ENCODE measurements around the gene GRK5.

DNA sequence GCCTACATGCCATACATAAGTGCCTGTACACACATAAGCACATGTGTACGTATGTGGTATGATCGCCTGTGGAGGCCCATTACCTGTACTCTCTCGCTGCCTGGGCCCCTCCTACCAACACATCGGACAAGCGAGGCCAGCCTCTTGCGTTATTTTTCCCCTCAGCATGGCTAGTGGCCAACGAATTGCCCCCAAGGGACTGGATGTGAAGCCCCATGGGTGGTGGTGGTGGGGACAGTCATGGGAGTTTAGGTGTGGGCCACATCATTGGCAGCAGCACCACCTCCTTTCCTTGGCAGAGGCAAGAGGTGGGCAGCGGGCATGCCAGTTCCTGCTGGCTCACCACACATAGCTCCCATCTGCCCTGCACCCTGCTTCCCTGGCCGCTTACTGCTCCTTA lies 10.0 kb downstream of the GRK5 start:
- TF ChIP-seq POLR2A (IDR thresholded peaks at IDR 0.05; ENCODE audit: low read depth, low read length) (no peak), TAF1 (IDR thresholded peaks at IDR 0.05; ENCODE audit: low read depth, low read length) (no peak), POLR2AphosphoS5 (IDR thresholded peaks at IDR 0.05; ENCODE audit: low read depth, low read length) (no peak), PAX5 (IDR thresholded peaks at IDR 0.05; ENCODE audit: insufficient read depth, low read length, severe bottlenecking) (no peak), SPI1 (IDR thresholded peaks at IDR 0.05; ENCODE audit: low read depth, low read length) (no peak)
